ENCODE measurements around the gene FBRSL1.

FBRSL1 gene

DNA sequence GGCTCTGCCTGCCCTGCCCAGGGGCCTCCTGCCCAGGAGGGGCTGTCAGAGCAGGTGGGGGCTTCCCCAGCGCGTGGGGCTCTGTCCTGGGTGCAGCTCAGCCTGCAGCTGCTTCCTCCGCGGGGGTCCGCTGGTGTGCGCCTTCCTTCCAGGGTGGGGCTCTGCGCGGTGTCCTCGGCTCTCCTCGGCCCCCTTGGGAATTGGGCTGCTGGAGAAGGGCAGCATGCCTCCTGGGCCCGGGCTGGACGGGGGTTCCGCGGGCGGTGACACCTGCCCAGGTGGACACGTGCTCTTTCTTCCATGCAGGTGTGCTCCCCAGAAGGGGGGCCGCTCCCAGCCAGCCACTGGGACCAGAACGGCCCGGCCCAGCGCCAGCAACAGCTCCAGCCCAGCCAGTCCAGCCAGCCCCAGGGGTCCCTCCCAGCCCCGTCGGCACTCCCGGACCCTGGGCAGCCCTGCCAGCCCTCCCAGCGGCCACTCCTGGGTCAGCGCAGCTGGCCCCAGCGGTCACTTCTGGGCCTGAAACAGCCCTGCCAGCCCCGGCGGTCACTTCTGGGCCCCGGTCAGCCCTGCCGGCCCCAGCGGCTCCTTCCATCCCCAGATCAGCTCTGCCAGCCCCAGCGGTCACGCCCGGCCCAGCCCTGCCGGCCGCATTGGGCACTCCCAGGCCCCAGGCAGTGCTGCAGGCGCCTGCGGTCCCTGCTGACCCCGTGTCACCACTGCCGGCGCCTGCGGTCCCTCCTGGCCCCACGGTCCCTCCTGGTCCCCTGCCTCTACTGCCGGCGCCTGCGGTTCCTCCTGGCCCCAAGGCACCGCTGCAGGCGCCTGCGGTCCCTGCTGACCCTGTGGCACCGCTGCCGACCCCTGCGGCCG, 19.1 kb downstream of the FBRSL1 start:
- in situ Hi-C loops (cut with MboI; ENCODE audit: low sequenced_read_pairs) = no loop called here

DNA sequence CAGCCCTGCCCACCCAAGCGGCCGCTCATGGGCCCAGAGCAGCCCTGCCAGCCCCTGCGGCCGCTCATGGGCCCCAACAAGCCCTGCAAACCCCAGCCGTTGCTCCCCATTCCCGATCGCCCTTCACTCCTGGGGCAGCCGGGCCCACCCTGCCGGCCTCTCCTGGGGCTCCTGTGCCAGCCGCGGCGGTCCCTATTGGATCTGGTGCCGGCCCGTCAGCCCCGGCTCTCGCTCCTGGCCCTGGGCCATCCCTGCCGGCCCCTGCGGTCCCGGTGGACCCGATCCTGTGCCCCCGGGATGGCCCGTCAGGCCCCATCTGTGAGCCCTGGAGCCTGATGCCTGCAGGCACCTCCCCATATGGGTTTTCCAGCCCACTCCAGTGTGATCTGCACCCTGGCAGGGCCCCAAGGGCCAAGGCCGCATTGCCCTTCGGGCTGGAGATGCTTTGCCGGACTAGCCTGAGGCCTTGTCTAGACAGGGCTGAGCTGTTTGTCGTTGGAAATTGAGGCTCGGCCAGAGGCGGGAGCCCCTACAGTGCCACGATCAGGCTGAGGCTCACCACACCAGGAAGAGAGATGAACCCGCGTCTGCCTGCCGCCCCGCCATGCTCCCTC, 20.3 kb downstream of the FBRSL1 start:
- in situ Hi-C loops (cut with MboI; ENCODE audit: low sequenced_read_pairs) = no loop called here

DNA sequence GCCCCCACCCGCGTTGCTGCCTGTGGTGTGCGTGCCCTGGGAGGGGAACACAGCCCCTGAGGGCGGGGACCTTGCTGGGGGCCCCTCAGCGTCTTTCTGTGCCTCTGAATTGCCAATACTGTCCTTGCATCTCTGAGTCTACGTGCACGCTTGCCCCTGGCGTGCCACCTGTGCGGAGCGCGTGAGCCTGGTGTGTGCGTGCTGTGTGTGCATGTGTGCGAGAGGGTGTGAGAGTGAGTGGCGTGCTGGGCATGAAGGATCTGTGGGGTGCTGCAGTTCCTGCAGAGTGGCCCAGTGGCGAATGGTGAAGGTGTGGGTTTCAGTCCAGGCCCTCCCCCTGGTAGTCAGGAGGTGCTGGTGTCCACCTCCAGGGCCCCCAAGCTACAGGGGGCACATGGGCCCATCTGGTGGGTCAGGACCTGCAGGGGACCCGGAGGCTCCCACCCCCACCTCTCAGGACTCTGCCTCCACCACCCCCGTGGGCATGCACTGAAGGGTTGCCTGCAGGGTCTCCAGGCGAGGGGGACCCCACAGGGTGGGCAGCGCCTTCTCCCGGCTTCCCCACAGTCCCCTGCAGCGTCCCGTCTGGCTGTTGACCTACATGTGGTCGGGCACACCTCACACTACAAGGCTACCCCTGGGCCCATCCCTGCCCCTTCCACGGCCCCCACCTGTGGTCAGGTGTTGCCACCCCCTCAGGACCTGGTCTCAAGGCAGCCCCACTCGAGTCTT, 21.0 kb downstream of the FBRSL1 start:
- in situ Hi-C loops (cut with MboI; ENCODE audit: low sequenced_read_pairs) = no loop called here

DNA sequence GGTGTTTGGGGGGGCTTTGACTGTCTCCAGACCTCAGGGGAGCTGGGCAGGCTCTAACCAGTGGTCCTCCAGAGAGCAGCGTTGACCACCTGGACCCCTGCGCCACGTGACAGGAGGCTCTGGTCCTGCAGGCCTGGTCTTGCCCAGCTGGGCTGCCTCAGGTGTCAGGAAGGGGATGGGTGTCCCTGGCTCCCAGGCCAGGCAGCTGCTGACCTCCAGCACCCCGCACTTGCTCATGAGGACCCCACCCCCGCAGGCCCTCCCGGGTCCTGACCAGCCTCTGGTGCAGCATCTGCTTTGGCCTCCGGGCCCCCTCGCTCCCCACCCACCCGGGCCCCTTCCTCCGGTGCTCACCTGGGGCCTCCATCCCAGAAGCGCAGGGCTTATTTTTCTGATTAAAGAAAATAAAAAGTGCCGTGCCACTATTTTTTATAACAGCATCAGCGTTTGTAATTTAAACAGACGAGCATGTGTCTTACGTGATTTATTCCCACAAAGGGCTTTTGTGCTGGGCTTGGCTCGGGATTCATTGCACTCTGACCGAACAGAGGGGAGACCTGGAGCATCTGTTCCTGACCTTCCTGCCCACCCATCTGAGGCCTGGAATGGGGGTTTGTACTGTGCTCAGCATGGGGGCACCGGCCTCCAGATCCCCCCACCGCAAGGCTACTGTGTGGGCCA, 21.7 kb downstream of the FBRSL1 start:
- in situ Hi-C loops (cut with MboI; ENCODE audit: low sequenced_read_pairs) = no loop called here

DNA sequence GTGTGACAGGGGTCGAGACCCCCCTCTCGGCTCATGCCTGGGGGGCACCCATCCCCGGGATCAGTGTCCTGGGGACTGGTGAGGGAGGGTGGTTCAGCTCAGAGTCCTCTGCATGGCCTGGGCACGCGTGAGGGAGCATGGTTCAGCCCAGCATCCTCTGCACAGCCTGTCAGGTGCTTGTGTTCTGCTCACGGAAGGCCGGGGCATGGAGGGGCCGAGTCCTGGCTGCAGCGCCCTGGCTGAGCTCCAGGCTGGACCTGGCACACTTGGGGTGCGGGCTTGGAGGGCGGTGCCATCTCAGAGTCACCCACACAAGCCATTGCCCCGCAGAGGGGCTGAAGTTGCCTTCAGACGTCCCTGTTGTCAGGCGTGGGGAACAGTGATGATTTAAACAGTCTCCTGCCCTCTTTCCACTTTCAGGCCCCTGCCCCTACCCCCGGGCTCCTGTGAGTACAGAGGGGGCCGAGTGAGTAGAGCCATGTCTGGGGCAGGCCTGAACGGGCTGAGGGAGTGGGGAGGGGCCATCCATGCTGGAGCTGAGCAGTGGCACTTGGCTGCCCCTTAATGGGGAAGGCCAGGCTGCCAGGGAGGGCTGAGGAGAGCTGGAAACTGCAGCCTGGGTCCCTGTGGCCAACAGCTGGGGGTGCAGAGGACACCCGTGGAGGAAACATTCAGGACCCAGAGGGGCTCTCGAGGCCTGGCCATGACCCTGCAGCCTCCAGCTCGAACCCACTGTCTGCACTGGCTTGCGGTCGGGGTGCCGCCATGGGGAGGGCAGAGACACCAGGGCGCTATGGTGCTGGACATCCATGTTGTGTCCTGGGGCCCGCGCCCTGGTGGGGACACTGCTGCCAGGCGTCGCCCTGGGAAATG, 22.5 kb downstream of the FBRSL1 start:
- in situ Hi-C loops (cut with MboI; ENCODE audit: low sequenced_read_pairs) = no loop called here

DNA sequence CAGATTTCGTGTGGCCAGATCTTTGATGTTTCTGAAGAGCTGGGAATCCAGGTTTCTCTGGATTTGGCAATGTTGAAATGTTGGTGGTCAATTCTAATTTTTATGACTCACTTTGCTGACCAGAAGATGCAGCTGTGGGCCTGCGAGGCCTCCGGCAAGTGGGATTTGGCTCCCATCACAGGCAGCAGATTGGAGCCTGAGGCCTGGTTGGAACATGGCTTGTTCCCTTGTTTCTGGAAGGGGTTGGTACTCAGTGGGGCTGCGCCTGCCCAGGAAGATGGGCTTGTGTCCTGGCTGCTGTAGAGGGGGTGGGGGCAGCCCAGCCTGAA, 23.1 kb downstream of the FBRSL1 start:
- in situ Hi-C loops (cut with MboI; ENCODE audit: low sequenced_read_pairs) = no loop called here

DNA sequence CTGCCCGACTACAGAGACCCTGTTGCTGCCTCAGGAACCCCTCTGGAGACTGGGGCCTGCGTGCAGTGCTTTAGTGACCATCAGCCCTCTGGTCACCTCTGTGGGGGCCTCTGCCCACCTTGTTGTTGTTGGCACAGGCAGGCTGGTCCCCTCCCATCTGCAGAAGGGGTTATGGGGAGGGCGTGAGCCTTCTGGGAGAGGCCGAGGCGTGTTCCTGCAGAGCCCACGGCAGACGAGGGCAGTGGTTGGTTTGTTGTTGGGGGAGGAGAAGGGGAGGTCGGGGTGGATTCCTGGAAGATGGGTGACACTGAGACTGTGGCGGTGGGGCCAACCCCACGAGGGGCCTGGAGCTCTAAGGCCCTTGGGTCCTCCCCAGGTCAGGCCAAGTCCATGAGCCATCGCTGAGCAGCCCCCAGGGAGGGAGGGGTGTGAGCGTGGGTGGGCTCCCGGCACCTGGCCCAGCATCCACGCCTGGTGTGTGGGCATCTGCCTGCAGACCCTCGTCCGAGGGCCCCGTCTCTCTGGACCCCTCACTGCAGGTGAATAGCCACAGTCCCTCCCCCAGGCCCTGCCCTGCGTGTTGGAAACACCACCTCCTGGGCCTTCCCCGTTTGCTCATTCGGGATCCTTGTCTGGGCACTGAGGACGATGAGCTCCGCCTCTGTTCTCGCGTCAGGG, 23.6 kb downstream of the FBRSL1 start:
- in situ Hi-C loops (cut with MboI; ENCODE audit: low sequenced_read_pairs) = no loop called here

DNA sequence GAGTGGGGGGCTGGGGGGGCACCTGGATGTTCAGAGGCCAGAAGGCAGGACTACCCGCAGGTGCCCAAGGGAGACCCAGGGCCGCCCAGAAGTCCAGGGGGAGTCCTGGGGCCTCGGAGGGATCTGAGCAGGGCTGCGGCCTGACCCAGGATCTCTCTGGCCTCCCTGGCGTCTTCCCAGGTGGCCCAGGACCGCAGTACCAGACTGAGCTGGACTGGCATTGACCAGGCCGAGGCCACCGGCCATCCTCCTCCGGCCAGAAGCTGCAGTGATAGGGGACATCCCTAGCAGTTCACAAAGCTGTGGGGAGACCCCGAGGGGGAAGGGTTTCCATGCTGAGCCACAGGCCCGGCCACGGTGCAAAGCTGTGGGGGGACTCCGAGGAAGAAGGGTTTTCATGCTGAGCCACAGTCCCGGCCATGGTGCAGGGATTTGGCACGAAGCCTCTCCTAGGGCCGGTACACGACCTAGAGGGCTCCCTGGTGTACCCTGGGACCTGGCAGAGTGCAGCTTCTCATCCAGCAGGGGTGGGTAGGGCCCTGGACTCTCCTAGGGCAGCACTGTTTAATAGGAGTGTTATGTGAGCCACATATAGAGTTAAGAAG, 24.4 kb downstream of the FBRSL1 start:
- in situ Hi-C loops (cut with MboI; ENCODE audit: low sequenced_read_pairs) = no loop called here

DNA sequence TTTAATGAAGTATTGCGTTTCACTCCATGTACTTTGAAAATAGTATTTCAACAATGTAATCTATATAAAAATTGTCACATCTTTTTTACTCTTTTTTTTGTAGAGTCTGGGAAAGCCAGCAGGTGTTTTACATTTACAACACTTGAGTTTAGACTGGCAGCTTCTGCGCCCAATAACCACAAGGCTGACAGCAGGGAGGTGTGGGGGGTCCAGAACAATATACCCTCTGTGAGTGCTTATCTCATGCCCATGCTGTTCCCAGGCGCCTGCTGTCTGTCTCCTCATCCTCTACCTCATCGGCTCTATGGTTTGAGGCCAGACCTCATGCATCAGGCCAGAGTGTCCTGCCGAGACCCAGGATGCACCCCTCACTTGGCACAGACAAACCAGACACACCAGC, 24.9 kb downstream of the FBRSL1 start:
- in situ Hi-C loops (cut with MboI; ENCODE audit: low sequenced_read_pairs) = no loop called here

DNA sequence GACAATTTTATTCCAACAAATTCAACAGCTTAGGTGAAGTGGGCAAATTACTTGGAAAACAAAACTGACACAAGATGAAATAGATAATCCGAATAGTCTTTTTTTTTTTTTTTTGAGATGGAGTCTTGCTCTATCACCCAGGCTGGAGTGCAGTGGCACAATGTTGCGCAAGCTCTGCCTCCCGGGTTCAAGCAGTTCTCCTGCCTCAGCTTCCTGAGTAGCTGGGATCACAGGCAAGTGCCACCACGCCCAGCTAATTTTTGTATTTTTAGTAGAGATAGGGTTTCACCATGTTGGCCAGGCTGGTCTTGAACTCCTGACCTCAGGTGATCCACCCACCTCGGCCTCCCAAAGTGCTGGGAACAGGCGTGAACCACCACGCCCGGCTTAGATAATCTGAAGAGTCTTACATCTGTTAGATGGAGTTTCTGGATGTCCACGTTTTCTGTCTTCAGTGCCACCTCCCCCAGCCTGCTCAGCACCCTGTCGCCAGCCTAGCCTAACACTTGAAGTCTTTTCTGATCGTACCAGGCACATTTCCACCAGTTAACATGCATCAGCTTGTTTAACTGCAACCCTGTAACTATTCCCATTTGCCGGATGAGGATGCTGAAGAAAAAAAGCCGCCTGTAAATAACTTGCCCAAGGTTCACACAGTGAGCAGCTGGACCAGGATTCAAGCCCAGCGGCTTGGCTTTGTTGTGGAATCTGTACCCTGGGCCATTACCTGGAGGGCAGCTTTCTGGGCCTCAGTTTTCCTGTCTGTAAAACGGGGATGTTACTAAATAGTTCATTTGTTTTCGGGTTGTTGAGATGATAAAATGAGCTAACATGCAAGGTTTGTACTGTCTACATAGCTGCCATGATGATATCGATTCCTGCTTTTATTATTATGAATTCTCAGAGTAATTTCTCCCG, 26.4 kb downstream of the FBRSL1 start:
- in situ Hi-C loops (cut with MboI; ENCODE audit: low sequenced_read_pairs) = no loop called here

DNA sequence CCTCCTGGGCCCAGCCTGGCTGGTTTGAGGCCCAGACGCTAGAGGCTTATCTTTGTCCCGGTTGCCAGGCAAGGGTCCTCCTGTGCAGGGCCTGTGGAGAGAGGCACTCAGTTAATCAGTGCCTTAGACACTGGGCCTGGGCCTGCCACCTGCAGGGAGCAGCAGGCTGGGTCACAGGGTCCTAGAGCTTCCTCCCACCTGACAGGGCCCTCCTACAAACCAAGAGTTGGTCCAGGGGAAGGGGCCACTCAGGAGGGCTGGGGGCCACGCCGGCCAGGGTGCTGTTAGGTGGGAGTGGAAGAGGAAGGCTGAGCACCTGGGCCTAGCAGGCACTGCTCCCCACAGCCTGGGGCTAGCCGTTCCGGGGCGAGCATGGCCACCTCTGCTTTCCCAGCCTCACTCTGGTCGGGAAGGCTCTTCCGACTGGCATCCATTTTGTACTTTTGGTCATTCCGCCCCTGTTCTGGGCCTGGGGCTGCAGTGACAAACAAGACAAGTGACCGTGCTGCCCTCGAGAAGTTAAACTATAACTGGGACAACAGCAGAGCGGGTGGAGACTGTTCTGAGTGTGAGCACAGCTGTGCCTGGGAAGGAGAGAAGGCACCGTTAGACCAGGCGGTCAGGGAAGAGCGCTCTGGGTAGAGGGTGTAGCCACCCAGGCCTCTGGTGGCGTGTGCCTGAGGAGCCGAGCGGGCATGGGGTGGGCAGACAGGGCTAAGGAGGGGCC, 27.2 kb downstream of the FBRSL1 start:
- in situ Hi-C loops (cut with MboI; ENCODE audit: low sequenced_read_pairs) = no loop called here

DNA sequence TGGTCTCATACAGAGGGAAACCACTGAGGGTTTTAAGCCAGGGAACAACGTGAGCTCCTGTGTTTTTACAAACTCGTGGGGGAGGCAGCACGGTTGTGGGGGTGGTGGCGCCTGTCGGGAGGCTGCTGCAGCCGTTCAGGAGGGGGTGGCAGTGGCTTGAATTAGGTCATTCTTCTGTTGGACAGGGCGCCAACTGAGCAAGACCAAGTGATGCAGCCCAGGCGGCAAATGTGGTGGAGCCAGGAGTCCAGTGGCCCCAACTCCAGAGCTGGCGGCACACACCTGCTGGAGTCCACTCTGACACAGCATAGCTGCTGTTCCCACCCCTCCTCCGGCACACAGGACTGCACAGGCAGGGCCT, 27.8 kb downstream of the FBRSL1 start:
- in situ Hi-C loops (cut with MboI; ENCODE audit: low sequenced_read_pairs) = no loop called here

DNA sequence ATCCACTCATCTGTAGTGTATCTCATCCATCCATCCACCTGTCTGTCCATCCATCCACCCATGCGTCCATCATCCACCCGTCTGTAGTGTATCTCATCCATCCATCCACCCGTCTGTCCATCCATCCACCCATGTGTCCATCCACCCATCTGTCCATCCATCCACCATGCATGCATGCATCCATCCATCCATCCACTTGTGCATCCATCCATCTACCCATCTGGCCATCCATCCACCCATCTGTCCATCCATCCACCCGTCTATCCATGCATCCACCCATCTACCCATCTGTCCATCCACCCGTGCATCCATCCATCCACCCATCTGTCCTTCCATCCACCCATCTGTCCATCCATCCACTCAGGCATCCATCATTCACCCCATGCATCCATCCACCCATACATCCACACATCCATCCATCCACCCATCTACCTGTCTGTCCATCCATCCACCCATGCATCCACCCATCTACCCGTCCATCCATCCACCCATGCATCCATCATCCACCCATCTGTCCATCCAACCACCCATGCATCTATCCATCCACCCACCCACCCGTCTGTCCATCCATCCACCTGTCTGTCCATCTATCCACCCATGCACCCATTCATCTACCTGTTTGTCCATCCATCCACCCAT, 28.5 kb downstream of the FBRSL1 start:
- in situ Hi-C loops (cut with MboI; ENCODE audit: low sequenced_read_pairs) = no loop called here

DNA sequence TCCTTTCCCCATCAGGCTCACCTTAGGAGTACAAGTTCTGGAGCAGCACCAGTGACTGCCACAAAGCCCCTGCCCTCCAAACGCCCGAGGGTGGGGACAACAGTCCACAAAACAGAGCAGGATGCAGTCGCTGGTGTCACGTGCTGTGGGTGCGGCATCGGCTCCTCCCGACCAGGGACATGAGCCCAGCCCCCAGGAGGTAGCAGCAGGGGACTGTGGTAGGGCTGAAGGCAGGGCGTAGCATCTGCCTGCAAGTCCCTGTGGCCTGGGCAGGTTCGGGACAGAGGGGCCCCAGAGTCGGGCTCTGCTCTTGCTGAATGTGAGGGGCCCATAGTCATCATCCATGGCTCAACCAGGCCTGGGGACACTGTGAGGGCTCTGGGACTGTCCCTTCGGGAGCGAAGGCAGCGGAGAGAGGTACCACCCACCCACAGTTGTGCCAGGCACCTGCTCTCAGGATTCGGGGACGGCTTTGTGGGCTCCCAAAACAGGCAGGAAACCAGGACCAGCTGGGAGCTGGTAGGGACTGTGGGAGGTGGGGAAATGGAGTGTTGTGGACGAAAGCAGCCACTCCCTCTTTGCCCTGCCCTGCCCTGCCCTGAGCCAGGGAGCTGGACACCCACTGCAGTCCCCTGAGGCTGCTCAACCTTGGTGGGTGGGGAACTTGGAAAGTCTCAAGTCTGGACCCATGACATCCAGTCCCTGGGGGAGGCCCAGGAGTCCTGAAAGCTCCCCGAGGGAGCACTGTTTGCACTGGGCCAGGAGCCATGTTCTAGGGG, 30.7 kb downstream of the FBRSL1 start:
- in situ Hi-C loops (cut with MboI; ENCODE audit: low sequenced_read_pairs) = no loop called here

DNA sequence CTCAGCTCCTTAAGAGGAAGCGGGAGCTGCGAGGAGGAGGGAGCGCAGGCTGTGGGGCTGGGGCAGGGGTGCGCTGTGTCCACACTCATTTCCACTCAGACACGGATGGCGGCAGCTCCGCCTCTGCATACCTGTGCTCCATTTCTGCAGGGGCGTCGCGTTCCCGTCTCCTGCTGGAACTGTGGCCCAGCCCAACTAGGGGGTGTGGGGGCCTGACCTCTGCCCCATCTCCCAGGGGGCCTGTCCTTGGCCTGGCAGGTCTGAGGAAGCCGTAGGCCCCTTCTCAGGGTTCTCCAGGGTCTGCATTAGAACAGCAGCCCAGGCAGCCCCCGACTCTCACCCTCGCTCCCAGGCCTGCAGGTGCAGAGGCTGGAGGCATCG, 31.2 kb downstream of the FBRSL1 start:
- in situ Hi-C loops (cut with MboI; ENCODE audit: low sequenced_read_pairs) = no loop called here

DNA sequence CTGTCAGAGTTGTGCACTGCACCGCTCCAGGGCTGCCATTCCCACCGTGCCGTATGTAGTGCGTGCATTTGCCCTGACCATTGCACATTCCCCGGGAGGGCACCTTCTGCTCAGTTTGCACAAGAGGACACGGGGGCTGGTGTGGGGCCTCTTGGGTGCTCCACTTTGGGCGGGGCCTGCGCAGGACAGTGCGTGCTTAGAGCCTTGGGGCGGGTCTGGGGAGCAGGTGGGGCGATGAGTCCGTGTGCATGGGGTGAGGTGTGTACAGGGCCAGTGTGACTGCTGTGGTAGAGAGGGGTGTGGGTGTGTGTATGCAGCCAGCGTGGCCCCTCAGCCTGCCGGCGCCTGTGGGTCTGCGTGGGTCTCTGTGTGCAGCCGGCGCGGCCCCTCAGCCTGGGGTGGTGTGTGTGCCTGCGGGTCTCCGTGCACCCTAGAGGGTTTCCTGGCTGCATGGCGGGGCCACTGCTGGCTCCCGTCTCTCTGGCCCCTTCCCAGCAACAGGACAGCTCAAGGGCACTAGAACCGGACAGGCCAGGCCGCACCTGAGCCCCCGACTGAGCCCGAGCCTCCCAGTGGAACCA, 31.9 kb downstream of the FBRSL1 start:
- in situ Hi-C loops (cut with MboI; ENCODE audit: low sequenced_read_pairs) = no loop called here
